ENCODE measurements around the gene ITIH1.

Gene ITIH1

DNA sequence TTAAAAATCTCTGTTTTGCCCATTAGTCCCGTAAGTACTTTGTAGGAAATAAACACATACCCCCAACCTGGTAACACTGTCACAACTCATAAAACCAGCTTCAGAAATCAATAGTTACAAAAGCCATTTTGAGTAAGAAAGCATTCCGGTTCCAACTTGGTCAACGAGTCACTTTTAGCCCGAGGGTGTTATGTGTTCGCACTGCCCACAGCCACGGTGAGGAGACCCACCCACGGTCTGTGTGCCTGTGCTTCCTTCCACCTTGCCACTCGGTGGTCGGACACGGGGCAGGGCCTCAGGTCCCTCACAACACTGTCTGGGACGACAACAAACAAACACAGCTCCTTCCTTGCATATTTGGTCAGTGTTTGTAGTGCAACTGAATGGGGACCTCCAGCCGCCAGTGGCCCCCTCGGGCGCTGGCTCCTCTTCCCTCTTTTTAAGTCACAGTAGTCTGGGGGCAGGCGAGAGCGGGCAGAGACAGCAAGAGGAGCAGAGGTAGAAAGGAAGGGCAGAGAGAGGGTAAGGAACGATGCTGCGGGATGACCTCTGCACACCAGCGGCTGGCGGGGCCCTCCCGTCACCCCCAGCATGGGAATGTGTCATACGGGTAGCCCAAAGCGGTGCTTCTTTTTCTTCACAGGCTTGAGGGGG is 62.6 kb downstream of the ITIH1 start:
- no peak for DNase-seq (ENCODE audit: low spot score)

DNA sequence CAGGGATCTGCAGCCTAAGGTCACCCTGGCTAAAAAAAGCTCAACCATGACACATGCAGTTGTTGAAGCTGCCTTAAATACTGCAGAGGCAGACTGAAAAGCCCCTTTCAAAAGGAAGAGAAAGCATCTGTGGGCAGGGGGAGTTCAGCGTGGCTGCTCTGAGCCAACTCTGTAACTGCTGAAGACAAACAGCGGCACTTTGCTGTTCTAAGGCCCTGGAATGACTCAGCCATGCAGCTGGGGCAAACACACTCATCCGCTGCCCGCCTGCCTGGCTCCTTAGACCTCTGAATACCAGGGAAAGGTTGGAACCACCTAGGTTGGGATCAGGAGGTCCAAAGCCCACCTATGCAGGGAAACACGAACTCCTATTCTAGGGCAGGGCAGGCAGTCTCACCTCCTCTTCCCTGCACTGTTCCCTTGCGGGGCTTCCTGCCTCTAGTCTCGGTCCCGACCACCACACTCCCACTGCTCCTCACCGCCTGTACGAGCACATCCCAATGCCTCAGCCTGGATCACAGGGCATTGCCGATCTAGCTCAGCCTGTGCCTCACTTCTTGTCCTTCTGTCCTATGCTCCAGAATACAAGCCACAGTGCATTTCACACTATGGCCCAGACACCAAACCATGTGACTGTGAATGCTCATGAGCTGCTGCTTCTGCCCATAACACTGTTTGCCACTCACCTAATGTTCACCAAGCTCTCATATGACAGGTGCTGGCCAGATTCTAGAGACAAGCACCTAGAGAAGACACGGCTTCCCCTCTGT is 64.0 kb downstream of the ITIH1 start:
- no peak for DNase-seq (ENCODE audit: low spot score)

Measured in NAMALWA (cell line).